Spleen (tissue), 7 donors: ENCODE measurements around the gene LETMD1.

ENCODE experiments used
- CTCF ChIP-seq, 11 experiments: fragments of 200-600 bp in 7 of 11; fragments of 450-650 bp in 4 of 11; sonication (generic) in 4 of 11; IDR thresholded peaks in 8 of 11; conservative IDR thresholded peaks in 3 of 11; 1 replicate in 7 of 11; 2 replicates in 4 of 11; pipeline versions ENCODE4 v1.4.0 to v1.8.0; 2016 to 2021; ENCODE audit warnings: antibody characterized with exemption in 11 of 11, inconsistent platforms in 4 of 11, mild to moderate bottlenecking in 1 of 11
- POLR2AphosphoS5 ChIP-seq, 3 donors: sonication (generic); formaldehyde crosslinking; IDR thresholded peaks; one replicate each; pipeline ENCODE4 v1.5.1; 2017; ENCODE audit warnings: antibody characterized with exemption in 3 of 3
- donor health status: DM: no; HTN: no; CAD: no; lungs with moderate emphysema.
- donor health status: DM: no; HTN: no; CAD: no.
- donor health status: DM: no; HTN: no; CAD: no.

- TF ChIP-seq CTCF (IDR thresholded peaks at IDR 0.05 in 8 of 11, conservative IDR thresholded peaks at IDR 0.05 in 3 of 11), result no peak
- no peak for TF ChIP-seq POLR2AphosphoS5 (IDR thresholded peaks at IDR 0.05)
These were observed 20.7 kb upstream of the LETMD1 start for GRCh38 chr12:51027342-51027835.
